ENCODE data around the gene KCNC4. TPM values are rescaled to one million over a fixed set of nuclear protein-coding genes. Genes with fewer than 3 reads are reported as not detected.

KCNC4 gene
- 9.2 TPM for polyA plus RNA-seq (ENCODE audit: insufficient read length)

DNA sequence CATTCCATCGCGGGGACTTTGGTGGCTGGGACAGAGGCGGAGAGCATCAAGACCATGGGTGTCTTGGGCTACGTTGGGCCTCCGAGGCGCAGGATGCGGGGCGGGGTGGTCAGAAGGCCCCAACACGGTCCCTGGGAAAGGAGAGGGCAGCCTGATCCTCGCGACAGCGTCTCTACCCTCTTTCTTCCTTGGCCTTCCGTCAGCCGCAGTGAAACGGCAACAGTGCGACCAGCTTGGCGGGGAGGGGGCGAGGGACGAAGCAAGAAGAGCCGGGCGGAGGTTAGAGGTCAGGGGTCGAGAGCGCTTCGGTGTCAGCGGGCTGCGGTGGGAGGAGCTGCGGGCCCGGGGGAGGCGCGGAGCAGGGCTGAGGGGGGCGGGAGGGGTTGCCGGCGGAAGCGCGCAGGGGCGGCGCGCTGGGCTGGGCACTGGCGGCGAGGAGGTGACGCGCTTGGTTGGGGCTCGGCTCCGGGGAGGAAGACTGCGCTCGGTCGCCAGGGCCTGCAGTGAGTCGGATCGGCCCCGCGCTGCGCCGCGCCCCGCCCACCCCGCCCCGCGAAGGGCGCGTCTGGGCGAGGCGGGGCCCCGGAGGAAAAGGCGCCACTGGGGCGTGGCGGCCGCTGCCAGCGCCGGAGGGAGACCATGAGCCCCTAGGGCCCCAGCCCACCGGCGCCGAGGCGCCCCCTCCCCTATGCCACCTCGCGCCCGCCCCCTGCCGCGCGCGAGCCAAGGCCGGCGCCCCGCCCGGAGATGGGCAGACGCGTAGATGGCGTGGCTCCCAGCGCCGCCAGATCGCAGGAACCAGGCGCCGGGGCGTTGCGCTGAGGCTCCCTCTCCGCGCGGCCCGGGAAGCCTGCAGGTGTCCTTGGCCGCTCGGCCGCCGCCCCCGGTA, at the start of gene KCNC4:
Gene KCNC4 (plus strand): TSS at position 600 of the 889 bp plus-strand sequence. CDS start 1,186 bp downstream, outside the sequence.
- DNase-seq = peak; percentile 65

DNA sequence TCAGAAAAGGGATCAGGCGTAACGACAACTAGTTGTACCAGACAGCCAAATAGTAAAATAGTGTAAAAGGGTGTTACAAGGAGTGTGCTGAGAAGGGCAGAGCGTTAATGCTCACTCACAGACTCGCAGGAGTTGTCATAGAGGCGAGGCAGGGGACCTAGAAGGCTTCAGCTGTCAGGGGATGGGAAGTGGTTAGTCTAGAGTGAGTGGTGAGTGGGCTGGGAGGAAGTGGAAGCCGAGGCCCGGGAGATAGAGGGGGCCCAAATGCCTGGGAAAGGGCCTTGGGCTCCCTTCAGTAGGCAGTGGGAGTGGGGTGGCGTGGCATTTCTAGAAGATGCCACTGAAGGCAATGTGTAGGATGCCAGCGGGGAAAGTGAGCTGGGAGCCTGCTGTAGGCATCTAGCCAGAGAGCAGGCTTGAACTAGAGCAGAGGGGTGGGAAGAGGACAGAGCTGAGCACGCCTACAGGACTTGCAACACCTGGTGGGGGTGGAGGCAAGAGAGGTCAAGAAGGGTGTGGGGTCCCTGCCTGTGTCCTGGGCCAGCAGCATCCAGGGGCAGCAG, 49.5 kb upstream of the KCNC4 start:
- no peak for DNase-seq

DNA sequence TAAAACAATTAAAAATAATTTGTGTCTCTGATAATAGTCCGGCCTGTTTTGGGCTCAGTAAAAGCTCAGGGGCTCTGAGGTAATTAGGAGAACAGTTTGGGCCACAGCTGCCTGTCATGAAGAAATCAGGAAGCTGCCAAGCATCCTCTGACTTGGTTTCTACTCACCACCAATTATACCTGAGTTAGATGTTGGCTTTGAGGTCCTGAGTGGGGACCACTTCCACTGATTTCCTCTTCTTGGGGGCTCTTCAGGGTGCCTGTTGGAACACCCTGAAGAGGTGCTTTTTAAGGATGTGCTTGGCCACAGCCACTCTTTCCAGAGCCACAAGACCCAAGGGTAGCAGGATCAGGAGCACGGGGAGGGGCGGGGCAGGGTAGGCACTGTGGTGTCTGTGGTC, 48.9 kb upstream of the KCNC4 start:
- DNase-seq = no peak

- no peak for DNase-seq
These were observed 48.3 kb upstream of the KCNC4 start for GRCh38 chr1:110161849-110162248.

DNA sequence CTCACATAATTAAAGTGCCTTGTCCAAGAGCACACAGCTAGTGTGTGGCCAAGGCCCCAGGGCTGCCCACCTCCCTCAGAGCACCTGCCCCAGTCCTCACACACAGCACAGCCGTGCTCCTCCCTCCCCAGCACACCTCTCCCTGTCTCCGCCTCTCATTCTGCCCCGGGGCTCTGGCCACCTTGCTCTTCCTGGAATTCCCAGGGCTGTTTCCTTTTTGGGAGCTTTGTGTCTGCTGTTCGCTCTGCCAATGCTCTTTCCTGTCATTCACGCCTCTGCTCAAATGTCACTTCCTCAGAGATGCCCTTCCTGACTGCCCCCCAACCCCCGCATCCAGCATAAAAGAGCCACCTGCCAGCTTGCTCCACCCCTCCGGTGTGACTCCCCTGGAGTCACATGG, 46.5 kb upstream of the KCNC4 start:
- no peak for DNase-seq

DNA sequence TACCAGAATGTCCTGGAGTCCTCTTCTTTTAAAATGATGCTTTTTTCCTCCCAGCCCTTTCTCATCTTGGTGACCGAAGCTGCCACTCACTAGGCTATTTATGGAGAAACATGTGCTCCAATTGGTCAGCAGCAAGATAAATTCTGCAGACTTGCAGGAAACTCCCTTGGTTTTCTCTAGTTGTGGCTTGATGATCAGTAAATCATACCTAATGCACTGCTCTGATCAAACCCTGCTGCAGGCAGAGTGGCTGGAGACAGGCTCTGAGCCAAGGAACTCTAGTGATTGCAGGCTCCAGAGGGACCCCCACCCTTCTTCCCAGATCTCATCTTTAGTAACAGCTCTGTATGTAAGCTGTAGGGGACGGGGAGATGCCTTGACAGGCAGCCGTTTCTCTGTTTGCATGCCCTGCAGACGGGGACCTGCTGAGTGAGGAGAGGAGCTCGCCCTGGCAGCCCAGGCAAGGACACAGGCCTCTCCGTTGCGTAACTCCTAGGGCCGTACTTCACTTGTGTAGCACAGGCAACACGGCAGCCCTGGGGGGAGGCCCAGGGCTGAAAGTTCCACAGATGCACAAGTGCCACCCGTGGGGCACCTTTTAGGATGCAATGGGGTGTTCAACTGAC, 45.3 kb upstream of the KCNC4 start:
- no peak for DNase-seq

DNA sequence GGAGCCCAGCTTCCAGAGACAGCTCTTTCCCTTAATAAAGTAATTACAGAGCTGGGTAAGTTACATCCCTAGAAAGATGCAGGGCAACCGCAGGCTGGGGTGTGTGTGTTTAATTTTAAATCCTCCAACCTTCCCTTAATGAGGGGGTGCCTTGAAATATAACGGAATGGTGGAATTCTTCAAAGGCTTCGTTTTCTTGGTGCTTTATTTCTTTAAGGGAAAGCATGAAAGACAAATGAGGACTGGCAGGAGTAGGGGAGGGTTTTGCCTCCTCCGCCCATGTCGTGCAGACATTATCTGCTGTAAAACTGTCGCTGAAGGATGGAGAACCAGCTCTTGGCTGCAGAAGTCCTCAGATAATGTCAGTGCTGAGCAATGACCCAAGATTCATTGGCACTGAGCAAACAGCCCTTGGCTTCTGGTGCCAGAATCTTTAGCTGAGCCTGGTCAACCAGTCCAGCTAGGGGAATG, 44.3 kb upstream of the KCNC4 start:
- no peak for DNase-seq

- no peak for DNase-seq
These were observed 43.3 kb upstream of the KCNC4 start for GRCh38 chr1:110166861-110167260.

DNA sequence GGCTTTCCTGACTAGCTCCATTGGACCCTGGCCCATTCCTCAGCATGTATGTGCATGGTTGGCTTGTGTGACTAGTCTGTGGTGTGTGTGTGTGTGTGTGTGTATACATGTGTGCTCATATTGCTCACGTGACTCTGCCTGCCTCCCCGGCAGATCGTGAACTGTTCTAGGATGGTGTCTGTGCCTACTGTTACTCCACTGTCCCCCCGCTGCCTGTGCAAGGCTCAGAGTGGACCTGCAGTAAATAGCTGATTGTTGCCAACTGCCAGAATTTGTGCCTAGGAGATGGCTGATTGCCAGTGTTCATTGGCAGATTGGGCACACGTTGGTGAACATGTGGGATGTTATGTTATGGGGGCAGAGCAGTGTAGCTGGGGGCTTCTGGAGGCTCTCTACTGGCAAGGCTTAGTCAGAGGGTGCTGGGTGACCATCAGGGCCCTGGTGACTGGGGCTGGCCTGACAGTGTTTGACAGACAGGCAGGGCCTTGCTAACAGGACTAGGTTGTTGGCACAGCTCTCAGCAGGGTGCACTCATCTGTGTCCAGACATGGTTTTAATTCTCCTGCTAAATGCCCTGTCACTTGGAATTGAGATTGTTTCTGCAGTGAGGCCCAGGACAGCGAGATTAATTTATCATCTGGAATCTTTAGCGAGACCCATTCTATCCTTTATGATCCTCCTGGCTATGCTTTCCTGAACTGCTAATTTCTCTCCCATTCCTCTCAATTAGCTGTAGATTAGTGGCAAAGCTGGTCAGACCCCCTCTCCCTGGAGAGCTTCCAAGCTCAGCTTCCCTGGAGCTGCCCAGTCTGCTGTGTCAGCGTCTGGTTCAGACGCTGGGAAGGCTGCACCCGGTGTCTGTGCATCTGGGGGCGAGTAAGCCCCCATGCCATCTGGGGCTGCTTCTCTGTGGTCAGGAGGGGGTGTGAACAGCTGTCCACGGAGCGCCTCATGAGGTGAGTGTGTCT, 39.1 kb upstream of the KCNC4 start:
- DNase-seq = no peak

GRCh38 chr1:110172001-110172400, 38.1 kb upstream of the KCNC4 start:
- no peak for DNase-seq

DNA sequence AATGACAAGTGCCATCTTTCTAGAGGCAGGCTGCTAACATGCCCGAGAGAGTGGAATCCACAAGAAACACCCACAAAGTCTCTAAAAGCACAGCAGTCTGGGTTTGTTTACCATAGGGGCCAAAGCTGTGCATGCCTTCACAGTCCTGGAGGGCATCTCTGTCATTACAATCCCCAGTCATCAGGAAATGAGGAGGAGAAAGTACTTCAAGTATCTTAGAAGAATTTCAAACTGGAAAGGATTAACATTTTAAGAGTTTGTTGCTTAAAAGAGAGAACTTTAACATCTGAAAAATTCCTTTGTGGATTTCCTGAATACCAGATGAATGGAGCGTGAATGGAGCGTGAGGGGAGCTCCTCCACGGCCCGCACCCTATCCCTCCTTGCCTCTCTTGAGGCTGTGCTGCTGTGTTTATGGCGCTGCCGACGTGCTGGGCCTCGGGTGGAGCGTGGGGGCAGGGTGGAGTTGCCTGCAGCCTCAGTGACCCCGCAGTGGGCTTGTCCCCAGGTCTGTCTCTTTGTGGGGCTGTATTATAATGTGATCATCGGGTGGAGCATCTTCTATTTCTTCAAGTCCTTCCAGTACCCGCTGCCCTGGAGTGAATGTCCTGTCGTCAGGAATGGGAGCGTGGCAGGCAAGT, 36.5 kb upstream of the KCNC4 start:
- DNase-seq = no peak

DNA sequence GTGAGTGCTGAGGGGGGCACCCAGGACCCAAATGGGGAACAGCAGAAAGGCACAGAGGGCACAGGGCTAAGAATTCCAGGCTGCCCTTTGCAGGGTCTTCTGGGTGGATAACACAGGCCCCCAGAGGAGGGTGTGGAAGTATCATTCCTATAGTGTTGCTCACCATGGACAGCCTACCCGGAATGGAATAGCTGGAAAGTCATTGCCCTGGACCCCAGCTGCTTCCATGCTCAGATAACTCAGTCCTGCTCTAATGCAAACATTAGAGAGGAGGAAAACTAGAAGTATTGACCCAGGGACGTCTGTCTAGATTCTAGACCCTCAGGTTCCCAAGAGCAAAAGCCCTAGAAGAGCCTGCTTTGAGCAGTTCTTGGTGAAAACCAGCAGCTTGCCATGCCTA, 35.2 kb upstream of the KCNC4 start:
- no peak for DNase-seq

- no peak for DNase-seq
These were observed 33.7 kb upstream of the KCNC4 start for GRCh38 chr1:110176299-110176956.

DNA sequence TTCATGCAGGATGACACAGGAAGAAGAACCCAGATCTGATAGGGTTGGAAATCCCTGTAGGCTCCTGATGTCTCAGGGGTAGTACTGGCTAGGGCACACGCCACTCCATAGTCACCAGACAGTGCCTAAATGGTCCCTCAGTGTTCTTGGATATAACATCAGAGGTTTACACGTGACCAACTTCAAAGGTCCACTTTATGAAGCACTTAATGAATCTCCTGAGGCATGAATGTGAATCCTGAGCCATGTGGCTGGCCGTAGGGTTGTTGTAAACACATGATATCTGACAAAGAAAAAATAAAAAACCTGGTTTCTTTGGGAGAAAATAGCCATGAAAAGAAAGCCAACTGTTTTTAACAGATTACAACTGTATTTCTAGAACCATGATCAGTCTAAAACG, 32.3 kb upstream of the KCNC4 start:
- no peak for DNase-seq

GRCh38 chr1:110183642-110184167, 26.4 kb upstream of the KCNC4 start:
- no peak for DNase-seq

- no peak for DNase-seq
These were observed 25.7 kb upstream of the KCNC4 start for GRCh38 chr1:110184446-110184845.

GRCh38 chr1:110185181-110185580, 24.9 kb upstream of the KCNC4 start:
- no peak for DNase-seq

- no peak for DNase-seq
These were observed 23.6 kb upstream of the KCNC4 start for GRCh38 chr1:110186558-110186957.

DNA sequence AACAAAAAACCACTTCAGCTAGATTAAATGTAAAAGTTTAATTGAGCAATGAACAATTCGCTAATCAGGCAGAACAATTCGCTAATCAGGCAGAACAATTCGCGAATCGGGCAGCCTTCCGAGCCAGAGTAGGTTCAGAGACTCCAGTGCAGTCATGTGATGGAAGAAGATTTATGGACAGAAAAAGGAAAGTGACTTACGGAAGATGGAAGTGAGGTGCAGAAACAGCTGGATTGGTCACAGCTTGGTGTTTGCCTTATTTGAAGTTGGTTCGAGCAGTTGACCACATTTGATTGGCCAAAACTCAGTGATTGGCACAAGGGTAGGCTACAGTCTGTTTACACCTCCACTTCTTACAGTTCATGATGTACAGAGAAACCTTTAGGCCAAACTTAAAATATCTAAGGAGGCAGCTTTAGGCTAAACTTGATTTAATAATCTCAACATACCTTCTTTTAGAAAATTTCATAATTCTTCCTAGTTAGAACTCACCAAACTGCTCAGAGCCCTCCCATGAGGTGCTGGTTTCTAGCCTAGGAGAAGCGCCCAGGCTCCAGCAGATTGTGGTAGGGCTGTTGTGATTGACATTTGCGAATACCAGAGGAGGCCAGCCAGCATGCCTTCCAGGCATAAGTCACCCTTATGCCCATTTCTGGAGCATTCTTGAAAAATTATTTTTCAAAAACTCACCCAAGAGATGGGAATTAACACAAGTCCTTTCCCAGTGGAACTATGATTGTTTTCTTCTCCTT, 22.8 kb upstream of the KCNC4 start:
- DNase-seq = no peak

GRCh38 chr1:110188035-110188618, 22.0 kb upstream of the KCNC4 start:
- DNase-seq = no peak

All from hindlimb muscle (tissue), 1 donor.